H1 (cell line): ENCODE measurements around the gene NKAIN1. TPM values are rescaled to one million over a fixed set of nuclear protein-coding genes. Genes with fewer than 3 reads are reported as not detected.

Experiments
- CTCF ChIA-PET: fragments of 300-600 bp; sonication (Branson Sonifier 250); formaldehyde crosslinking; loops from one replicate; lab custom pipeline; 2021; ENCODE audit not compliant: partially characterized antibody; lab: Charles Lee
- POLR2A ChIA-PET: fragments of 300-600 bp; sonication (Branson Sonifier 250); formaldehyde crosslinking; loops from one replicate; lab custom pipeline; 2021; ENCODE audit warnings: inconsistent platforms; ENCODE audit not compliant: partially characterized antibody; lab: Charles Lee
- DNase-seq, 2 experiments: peaks; one replicate each; pipeline versions ENCODE4 v3.0.0 to v3.0.0-alpha.2; 2010 to 2022; ENCODE audit warnings: low spot score in 2 of 2, low read depth in 1 of 2, mixed read lengths in 1 of 2
- FAIRE-seq: peaks from 2 replicates; lab custom pipeline; 2011; peaks lifted over from hg19 to GRCh38; lab: Jason Lieb, UNC
- H2AFZ ChIP-seq: 2 replicates; pipeline ENCODE4 v1.8.1; 2012; ENCODE audit warnings: low read length, inconsistent platforms
- H2AK5ac ChIP-seq: 2 replicates; pipeline ENCODE4 v1.6.1; 2013; ENCODE audit warnings: low read depth, low read length
- H2BK120ac ChIP-seq: replicated peaks from 2 replicates; pipeline ENCODE3; 2013; ENCODE audit warnings: low read depth, low read length, inconsistent platforms
- H2BK12ac ChIP-seq: 2 replicates; pipeline ENCODE4 v1.6.1; 2013; ENCODE audit warnings: low read depth, low read length
- H2BK15ac ChIP-seq: 2 replicates; pipeline ENCODE4 v1.6.1; 2013; ENCODE audit warnings: low read length
- H2BK20ac ChIP-seq: 2 replicates; pipeline ENCODE4 v1.6.1; 2013; ENCODE audit warnings: low read length
- H2BK5ac ChIP-seq: 2 replicates; pipeline ENCODE4 v1.6.1; 2013; ENCODE audit warnings: low read depth, low read length
- H3K14ac ChIP-seq: 2 replicates; pipeline ENCODE4 v1.6.1; 2013; ENCODE audit warnings: inconsistent platforms; ENCODE audit not compliant: insufficient read length
- H3K18ac ChIP-seq: 2 replicates; pipeline ENCODE4 v1.6.1; 2013; ENCODE audit warnings: low read length; ENCODE audit errors: extremely low read depth
- H3K23ac ChIP-seq: 2 replicates; pipeline ENCODE4 v1.6.1; 2013; ENCODE audit warnings: inconsistent platforms; ENCODE audit not compliant: insufficient read length
- H3K23me2 ChIP-seq: 2 replicates; pipeline ENCODE4 v1.6.1; 2013; ENCODE audit warnings: low read depth, low read length
- H3K27ac ChIP-seq: 2 replicates; pipeline ENCODE4 v1.6.1; 2011; ENCODE audit warnings: low read depth, low read length, inconsistent platforms
- H3K27me3 ChIP-seq, 4 experiments: replicated peaks in 1 of 4; 1 replicate in 1 of 4; 2 replicates in 3 of 4; pipeline versions ENCODE4 v1.6.1 to v1.8.1; 2011 to 2013; ENCODE audit warnings: low read length in 3 of 4, mild to moderate bottlenecking in 3 of 4, inconsistent platforms in 2 of 4, mixed read lengths in 2 of 4, moderate library complexity in 1 of 4; ENCODE audit not compliant: control insufficient read depth in 3 of 4, insufficient read depth in 3 of 4; ENCODE audit errors: extremely low read depth in 1 of 4
- H3K36me3 ChIP-seq, 4 experiments: 2 replicates each; pipeline versions ENCODE4 v1.6.1 to v1.8.1; 2011 to 2013; ENCODE audit warnings: mild to moderate bottlenecking in 4 of 4, low read length in 3 of 4, moderate library complexity in 2 of 4, control low read depth in 1 of 4, inconsistent platforms in 1 of 4; ENCODE audit not compliant: insufficient read depth in 4 of 4, control insufficient read depth in 2 of 4
- H3K4ac ChIP-seq: replicated peaks from 2 replicates; pipeline ENCODE3; 2013; ENCODE audit warnings: low read length, low read depth, mixed read lengths, inconsistent platforms; ENCODE audit not compliant: insufficient read length
- H3K4me1 ChIP-seq, 4 experiments: replicated peaks in 1 of 4; 1 replicate in 1 of 4; 2 replicates in 3 of 4; pipeline versions ENCODE4 v1.6.1 to v1.8.1; 2011 to 2013; ENCODE audit warnings: low read length in 3 of 4, inconsistent platforms in 2 of 4, mixed read lengths in 1 of 4; ENCODE audit not compliant: insufficient read depth in 4 of 4, control insufficient read depth in 3 of 4
- H3K4me2 ChIP-seq, 2 experiments: 2 replicates each; pipeline versions ENCODE4 v1.6.1 to v1.8.1; 2011 to 2013; ENCODE audit warnings: low read depth in 2 of 2, low read length in 2 of 2, control low read depth in 1 of 2, inconsistent platforms in 1 of 2, mild to moderate bottlenecking in 1 of 2; ENCODE audit not compliant: insufficient read depth in 1 of 2
- H3K4me3 ChIP-seq, 4 experiments: fragments of 200-600, 300-600 bp in 1 of 4; sonication (generic), shearing (Covaris generic), sonication (Bioruptor Twin) in 1 of 4; 2 replicates each; pipeline versions ENCODE4 v1.5.1 to v1.8.1; 2011 to 2016; ENCODE audit warnings: low read length in 4 of 4, low read depth in 3 of 4, control low read depth in 2 of 4, inconsistent platforms in 2 of 4, mild to moderate bottlenecking in 2 of 4, mixed read lengths in 1 of 4, moderate library complexity in 1 of 4; ENCODE audit not compliant: insufficient read depth in 2 of 4; ENCODE audit errors: extremely low read depth in 1 of 4
- H3K56ac ChIP-seq: replicated peaks from 2 replicates; pipeline ENCODE3; 2013; ENCODE audit warnings: low read depth, mild to moderate bottlenecking, mixed read lengths, low read length, inconsistent platforms; ENCODE audit not compliant: insufficient read length
- H3K79me1 ChIP-seq: 2 replicates; pipeline ENCODE4 v1.6.1; 2013; ENCODE audit warnings: low read depth, low read length, control low read depth
- H3K79me2 ChIP-seq, 2 experiments: 2 replicates each; pipeline versions ENCODE4 v1.6.1 to v1.8.1; 2012 to 2013; ENCODE audit warnings: low read length in 2 of 2, mild to moderate bottlenecking in 2 of 2, inconsistent platforms in 1 of 2; ENCODE audit not compliant: insufficient read depth in 2 of 2, control insufficient read depth in 1 of 2
- H3K9ac ChIP-seq, 4 experiments: replicated peaks in 1 of 4; 1 replicate in 1 of 4; 2 replicates in 3 of 4; pipeline versions ENCODE4 v1.6.1 to v1.8.1; 2011 to 2013; ENCODE audit warnings: low read depth in 3 of 4, low read length in 3 of 4, control low read depth in 2 of 4, mild to moderate bottlenecking in 2 of 4, moderate library complexity in 2 of 4, inconsistent platforms in 1 of 4; ENCODE audit errors: extremely low read depth in 1 of 4
- H3K9me3 ChIP-seq, 2 experiments: 2 replicates each; pipeline versions ENCODE4 v1.6.1 to v1.8.1; 2012 to 2013; ENCODE audit warnings: mild to moderate bottlenecking in 2 of 2, moderate library complexity in 2 of 2, control low read depth in 1 of 2, inconsistent platforms in 1 of 2, low read depth in 1 of 2, low read length in 1 of 2, mixed read lengths in 1 of 2; ENCODE audit not compliant: insufficient read depth in 2 of 2
- H4K20me1 ChIP-seq, 2 experiments: replicated peaks in 1 of 2; 2 replicates each; pipeline versions ENCODE3 to v1.8.1; 2011 to 2013; ENCODE audit warnings: inconsistent platforms in 2 of 2, low read length in 2 of 2, mild to moderate bottlenecking in 1 of 2; ENCODE audit not compliant: insufficient read depth in 2 of 2, control insufficient read depth in 1 of 2
- H4K5ac ChIP-seq: 2 replicates; pipeline ENCODE4 v1.6.1; 2013; ENCODE audit warnings: low read length, low read depth, mixed read lengths, inconsistent platforms; ENCODE audit not compliant: insufficient read length
- H4K8ac ChIP-seq: 2 replicates; pipeline ENCODE4 v1.8.0; 2013; ENCODE audit warnings: mild to moderate bottlenecking, moderate library complexity, low read length, inconsistent platforms; ENCODE audit not compliant: insufficient read depth; ENCODE audit errors: extremely low read depth
- H4K91ac ChIP-seq: replicated peaks from 2 replicates; pipeline ENCODE3; 2013; ENCODE audit warnings: low read length, mixed read lengths, inconsistent platforms; ENCODE audit not compliant: insufficient read length
- ASH2L ChIP-seq: fragments of 200-600, 300-600 bp; sonication (generic); IDR thresholded peaks from one replicate; pipeline ENCODE4 v1.7.1; 2017; ENCODE audit warnings: low read length
- CBX8 ChIP-seq: fragments of 300-800, 300-1000 bp; sonication (generic); IDR thresholded peaks from 2 replicates; pipeline ENCODE4 v1.7.1; 2016; ENCODE audit warnings: low read depth, low read length, borderline replicate concordance
- E2F6 ChIP-seq: IDR thresholded peaks from 2 replicates; pipeline ENCODE4 v1.6.1; 2012; ENCODE audit warnings: inconsistent platforms
- FOSL1 ChIP-seq: IDR thresholded peaks from 2 replicates; pipeline ENCODE4 v1.6.1; 2011; ENCODE audit warnings: mild to moderate bottlenecking, low read depth, low read length, moderate library complexity; ENCODE audit not compliant: insufficient read depth
- HDAC2 ChIP-seq, 2 experiments: fragments of 300-600 bp in 1 of 2; sonication (generic) in 1 of 2; IDR thresholded peaks; 2 replicates each; pipeline ENCODE4 v1.6.1; 2011 to 2012; ENCODE audit warnings: low read depth in 2 of 2, low read length in 2 of 2, mild to moderate bottlenecking in 2 of 2, moderate library complexity in 2 of 2, borderline replicate concordance in 1 of 2, inconsistent platforms in 1 of 2
- PHF8 ChIP-seq: fragments of 200-600 bp; sonication (generic); conservative IDR thresholded peaks from 2 replicates; pipeline ENCODE4 v1.7.1; 2012; ENCODE audit warnings: low read depth, mild to moderate bottlenecking, inconsistent platforms, low read length, moderate library complexity
- RAD21 ChIP-seq, 2 experiments: IDR thresholded peaks in 1 of 2; conservative IDR thresholded peaks in 1 of 2; 2 replicates each; pipeline ENCODE4 v1.6.1; 2011; ENCODE audit warnings: low read depth in 2 of 2, low read length in 2 of 2, improper control_type of control experiment in 1 of 2, inconsistent platforms in 1 of 2, mild to moderate bottlenecking in 1 of 2, moderate library complexity in 1 of 2
- SIX5 ChIP-seq: IDR thresholded peaks from 2 replicates; pipeline ENCODE4 v1.6.1; 2011; ENCODE audit warnings: mild to moderate bottlenecking, low read depth, low read length
- TBP ChIP-seq: IDR thresholded peaks from 2 replicates; pipeline ENCODE4 v1.6.1; 2011; ENCODE audit warnings: low read depth, low read length, improper control_type of control experiment
- TCF12 ChIP-seq: IDR thresholded peaks from 2 replicates; pipeline ENCODE4 v1.6.1; 2011; ENCODE audit warnings: low read depth, mild to moderate bottlenecking, low read length
- ZNF274 ChIP-seq: IDR thresholded peaks from 2 replicates; pipeline ENCODE4 v1.7.0; 2012; ENCODE audit warnings: low read length, borderline replicate concordance; ENCODE audit errors: extremely low read depth
- WGBS, 2 experiments: shearing (Covaris generic) in 1 of 2; methylation state at CpG; one replicate each; pipeline versions ENCODE4 v1.1.6 to v1.1.7; 2013 to 2015; ENCODE audit warnings: low lambda C conversion rate in 2 of 2, mixed read lengths in 2 of 2, inconsistent platforms in 1 of 2, low coverage in 1 of 2, missing lambda C conversion rate in 1 of 2; ENCODE audit not compliant: insufficient replicate concordance in 2 of 2, insufficient coverage in 1 of 2, insufficient read length in 1 of 2; ENCODE audit errors: extremely low coverage in 1 of 2, missing lambda C conversion rate in 1 of 2; 5-methylcytosine and 5-hydroxymethylcytosine counted together
- polyA plus RNA-seq, 7 experiments: library from polyadenylated mRNA; depleted of rRNA in 3 of 7; stranded (reverse) in 5 of 7; unstranded in 2 of 7; fragments of >200 nt in 5 of 7; fragments of 200-250 nt in 2 of 7; gene quantifications; 1 replicate in 5 of 7; 2 replicates in 1 of 7; 4 replicates in 1 of 7; pipeline versions ENCODE4 v1.2.1 to v1.2.3, GENCODE V29; 2011 to 2013; ENCODE audit warnings: missing spikeins in 2 of 7, mixed read lengths in 2 of 7
- total RNA-seq: library from RNA; stranded (reverse); fragmentation: NEBNext Ultra II Directional; extraction: Animal tissue kit (Norgen Biotek cat#: 25700); gene quantifications from 2 replicates; pipeline ENCODE4 v1.2.1, GENCODE V29; 2021
- TF ChIP-seq, protein P1 (sequence below): IDR thresholded peaks from 2 replicates; pipeline ENCODE4 v1.6.1; 2011; ENCODE audit warnings: low read depth, mild to moderate bottlenecking, low read length; ENCODE audit not compliant: insufficient read depth

The NKAIN1 gene
- total and polyA plus RNA-seq, 2 of the 8 experiments (the other 6 are each of a cell fraction or from before 2014, with no cell fraction given): 59.3 to 66.9 TPM

DNA sequence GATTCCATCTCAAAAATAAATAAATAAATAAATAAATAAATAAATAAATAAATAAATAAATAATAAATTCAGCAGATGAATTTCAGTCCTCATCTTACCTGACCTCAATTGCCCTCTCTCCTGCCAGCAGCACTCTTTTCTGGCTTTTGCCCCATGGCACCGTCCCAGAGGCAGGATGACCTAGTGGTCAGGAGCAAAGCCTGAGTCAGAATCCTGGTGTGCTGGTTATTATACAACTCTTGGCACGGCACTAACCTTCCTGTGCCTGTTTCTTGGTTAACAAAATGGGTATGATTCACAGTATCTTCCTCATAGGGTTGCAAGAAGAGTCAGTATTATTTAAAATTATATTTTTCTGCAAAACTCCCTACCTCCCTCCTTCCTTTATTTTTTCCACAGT is 43.0 kb downstream of the NKAIN1 start:
- Histone ChIP-seq H3K4me3 (no peak overlapping the region), H4K20me1 (peaks cover 0 to 11% of the 10 kb centered on the region in 2 experiments), H3K4me1 (peaks cover 0 to 7% (median under 1%) of the 10 kb centered on the region in 4 experiments; a peak in 4 of 7 replicates), H3K27ac (no peak overlapping the region), H3K27me3 (no peaks in the 10 kb centered on the region), H3K23ac (no peak overlapping the region), H2BK20ac (no peak overlapping the region), H2AFZ (no peak overlapping the region), H3K36me3 (no peaks in the 10 kb centered on the region), H3K56ac (no peak overlapping the region), H3K79me1 (peaks cover 2% of the 10 kb centered on the region; the same call in 1 of the 2 replicates), H2BK120ac (no peak overlapping the region), H3K9ac (no peak overlapping the region), H2BK15ac (no peak overlapping the region), H3K18ac (no peak overlapping the region), H2BK5ac (no peak overlapping the region), H3K4me2 (no peak overlapping the region), H3K23me2 (peaks cover 3% of the 10 kb centered on the region; the same call in 1 of the 2 replicates), H4K5ac (no peak overlapping the region), H3K9me3 (no peaks in the 10 kb centered on the region), H4K91ac (no peak overlapping the region), H3K14ac (no peak overlapping the region), H2BK12ac (no peak overlapping the region), H3K79me2 (no peaks in the 10 kb centered on the region), H4K8ac (no peak overlapping the region), H3K4ac (no peak overlapping the region), H2AK5ac (no peak overlapping the region)
- WGBS, 2 experiments: 90% methylated on average over 2 of the region's 2 CpGs; no CpG with 5 or more reads in 1 of the 2 experiments
- DNase-seq (no peak), FAIRE-seq (no peak)
- CTCF ChIA-PET: interaction anchor here (0.6 to 4.8 kb wide), 4 partner anchors 11 to 181 kb away, joined by 3 to 56 read pairs (median 5); no protein-coding TSS in a partner anchor
- POLR2A ChIA-PET: no interaction called here
- no peak for TF ChIP-seq FOSL1
- no peak for TF ChIP-seq TBP
- no peak for TF ChIP-seq SIX5
- TF ChIP-seq ASH2L: no peak
- TF ChIP-seq, protein P1, sequence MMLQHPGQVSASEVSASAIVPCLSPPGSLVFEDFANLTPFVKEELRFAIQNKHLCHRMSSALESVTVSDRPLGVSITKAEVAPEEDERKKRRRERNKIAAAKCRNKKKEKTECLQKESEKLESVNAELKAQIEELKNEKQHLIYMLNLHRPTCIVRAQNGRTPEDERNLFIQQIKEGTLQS: no peak
- no peak for TF ChIP-seq HDAC2 (IDR thresholded peaks at IDR 0.05; ENCODE audit: borderline replicate concordance in 1 of 2, low read depth in 2 of 2, low read length in 2 of 2)
- no peak for TF ChIP-seq E2F6
- TF ChIP-seq CBX8: no peak
- TF ChIP-seq ZNF274: no peak
- TF ChIP-seq RAD21 (IDR thresholded peaks at IDR 0.05 in 1 of 2, conservative IDR thresholded peaks at IDR 0.05 in 1 of 2; ENCODE audit: low read depth in 2 of 2, low read length in 2 of 2): no peak
- no peak for TF ChIP-seq PHF8
- no peak for TF ChIP-seq TCF12
